GM12878 (cell line): Measurements from ENCODE around the gene OSM. TPM values are rescaled to one million over a fixed set of nuclear protein-coding genes. Genes with fewer than 3 reads are reported as not detected.

Source experiments
- ATAC-seq: fragments of 200-7000 bp; cut with Tn5 transposase; 3 replicates; pipeline ENCODE4 v1.9.1; 2020; ENCODE audit warnings: mild to moderate bottlenecking, moderate library complexity
- BruUV-seq: library from RNA; stranded (reverse); fragments of 400-500 nt; replicated peaks from 2 replicates; lab custom pipeline; 2021; lab: Mats Ljungman, UMichigan
- CTCF ChIA-PET: fragments of 300-600 bp; sonication (Branson Sonifier 250); formaldehyde crosslinking; extraction: SDS; loops from one replicate; lab custom pipeline; 2021; ENCODE audit warnings: inconsistent platforms; lab: Yijun Ruan, JAX
- POLR2A ChIA-PET: fragments of 350-600 bp; formaldehyde crosslinking; extraction: SDS; loops from one replicate; lab custom pipeline; 2021; ENCODE audit warnings: inconsistent platforms; lab: Charles Lee
- RAD21 ChIA-PET: fragments of 300-600 bp; sonication (Branson Sonifier 250); formaldehyde crosslinking; loops from one replicate; lab custom pipeline; 2023; ENCODE audit warnings: antibody characterized with exemption; ENCODE audit not compliant: unreplicated experiment; lab: Charles Lee
- SMC1A ChIA-PET: fragments of 300-600 bp; sonication (Branson Sonifier 250); formaldehyde crosslinking; loops from one replicate; lab custom pipeline; 2023; ENCODE audit not compliant: unreplicated experiment, uncharacterized antibody; lab: Charles Lee
- DNase-seq: peaks from one replicate; pipeline ENCODE4 v3.0.0-alpha.2; 2011; ENCODE audit warnings: low read depth, low spot score
- FAIRE-seq: peaks from 3 replicates; lab custom pipeline; 2011; peaks lifted over from hg19 to GRCh38; lab: Jason Lieb, UNC
- H2AFZ ChIP-seq: 2 replicates; pipeline ENCODE4 v1.6.0; 2011; ENCODE audit warnings: low read depth, low read length, control low read depth; ENCODE audit not compliant: control insufficient read depth
- H3K27ac ChIP-seq: 2 replicates; pipeline ENCODE4 v1.5.1; 2011; ENCODE audit warnings: control low read depth; ENCODE audit not compliant: control insufficient read depth, insufficient read depth
- H3K27me3 ChIP-seq, 2 experiments: replicated peaks in 1 of 2; 2 replicates each; pipeline versions ENCODE4 v1.6.0 to v1.6.1; 2011; ENCODE audit warnings: low read length in 1 of 2; ENCODE audit not compliant: control insufficient read depth in 2 of 2, insufficient read depth in 2 of 2
- H3K36me3 ChIP-seq, 2 experiments: 2 replicates each; pipeline ENCODE4 v1.5.1; 2011; ENCODE audit warnings: low read length in 1 of 2; ENCODE audit not compliant: control insufficient read depth in 2 of 2, insufficient read depth in 2 of 2
- H3K4me1 ChIP-seq: 2 replicates; pipeline ENCODE4 v1.6.1; 2011; ENCODE audit warnings: mild to moderate bottlenecking, low read length, moderate library complexity, mixed read lengths; ENCODE audit not compliant: control insufficient read depth, insufficient read depth
- H3K4me2 ChIP-seq: 2 replicates; pipeline ENCODE4 v1.6.0; 2011; ENCODE audit warnings: control low read depth; ENCODE audit not compliant: control insufficient read depth, insufficient read depth
- H3K4me3 ChIP-seq: fragments of 200-600 bp; sonication (generic); 2 replicates; pipeline ENCODE4 v1.5.1; 2016
- H3K79me2 ChIP-seq: 2 replicates; pipeline ENCODE4 v1.6.0; 2011; ENCODE audit warnings: low read length; ENCODE audit not compliant: control insufficient read depth, insufficient read depth
- H3K9ac ChIP-seq: 2 replicates; pipeline ENCODE4 v1.8.0; 2011; ENCODE audit warnings: low read length, control low read depth, mixed read lengths; ENCODE audit not compliant: control insufficient read depth, insufficient read depth
- H3K9me3 ChIP-seq: replicated peaks from 3 replicates; pipeline ENCODE4 v1.5.1; 2011; ENCODE audit warnings: mild to moderate bottlenecking, low read length; ENCODE audit not compliant: control insufficient read depth, insufficient read depth
- H4K20me1 ChIP-seq: 2 replicates; pipeline ENCODE4 v1.6.0; 2011; ENCODE audit not compliant: control insufficient read depth, insufficient read depth
- GATAD2B ChIP-seq: fragments of 450-650 bp; conservative IDR thresholded peaks from 2 replicates; pipeline ENCODE4 v1.6.1; 2017; ENCODE audit warnings: low read depth, mild to moderate bottlenecking, moderate library complexity
- HSF1 ChIP-seq: fragments of 150-350 bp; IDR thresholded peaks from 2 replicates; pipeline ENCODE4 v1.6.1; 2014; ENCODE audit warnings: mild to moderate bottlenecking, low read depth, low read length
- IRF3 ChIP-seq: fragments of 450-650 bp; IDR thresholded peaks from 2 replicates; pipeline ENCODE4 v1.6.1; 2014; ENCODE audit warnings: mild to moderate bottlenecking
- IRF4 ChIP-seq: IDR thresholded peaks from 2 replicates; pipeline ENCODE4 v1.6.1; 2011; ENCODE audit warnings: low read depth, low read length
- JUND ChIP-seq: IDR thresholded peaks from 2 replicates; pipeline ENCODE4 v1.6.1; 2012; ENCODE audit warnings: low read depth, mild to moderate bottlenecking, low read length, improper control_type of control experiment, moderate library complexity
- NR2C1 ChIP-seq: fragments of 450-650 bp; IDR thresholded peaks from 2 replicates; pipeline ENCODE4 v1.6.1; 2017; ENCODE audit warnings: antibody characterized with exemption, mild to moderate bottlenecking, moderate library complexity
- NR2F1 ChIP-seq: fragments of 450-650 bp; conservative IDR thresholded peaks from 2 replicates; pipeline ENCODE4 v1.6.1; 2017; ENCODE audit warnings: mild to moderate bottlenecking
- PAX8 ChIP-seq: fragments of 450-650 bp; IDR thresholded peaks from 2 replicates; pipeline ENCODE4 v1.6.1; 2017; ENCODE audit warnings: mild to moderate bottlenecking, moderate library complexity
- RBBP5 ChIP-seq: fragments of 200-600 bp; sonication (generic); conservative IDR thresholded peaks from 2 replicates; pipeline ENCODE4 v1.6.1; 2016
- SMAD1 ChIP-seq: fragments of 450-650 bp; IDR thresholded peaks from 2 replicates; pipeline ENCODE4 v1.6.1; 2018; ENCODE audit warnings: mild to moderate bottlenecking, low read depth; ENCODE audit not compliant: partially characterized antibody
- TAF1 ChIP-seq: IDR thresholded peaks from 2 replicates; pipeline ENCODE4 v1.6.1; 2011; ENCODE audit warnings: mild to moderate bottlenecking, low read depth, low read length, borderline replicate concordance
- YBX1 ChIP-seq: fragments of 450-650 bp; IDR thresholded peaks from 2 replicates; pipeline ENCODE4 v1.6.1; 2016; ENCODE audit warnings: antibody characterized with exemption
- WGBS: methylation state at CpG from one replicate; pipeline ENCODE4 v1.1.6; 2016; ENCODE audit warnings: low lambda C conversion rate; ENCODE audit not compliant: insufficient replicate concordance, insufficient coverage; ENCODE audit errors: missing lambda C conversion rate; 5-methylcytosine and 5-hydroxymethylcytosine counted together
- in situ Hi-C: fragments of 300-500 bp; cut with MboI; formaldehyde crosslinking; loops from 9 replicates; pipeline ENCODE4 v1.14.3; 2018; ENCODE audit warnings: mixed read lengths
- intact Hi-C: fragments of 100-400 bp; cut with micrococcal nuclease; formaldehyde crosslinking; loops from one replicate; pipeline ENCODE4 v1.14.2; 2022; ENCODE audit not compliant: unreplicated experiment
- polyA plus RNA-seq, 11 experiments: library from polyadenylated mRNA; depleted of rRNA in 4 of 11; unstranded in 6 of 11; stranded (reverse) in 5 of 11; fragments of >200 nt; fragmentation: Nextera tagmentation in 4 of 11; fragmentation: Illumina TruSeq in 1 of 11; extraction: Ambion mirVana in 4 of 11; extraction: Trizol in 1 of 11; gene quantifications; 1 replicate in 1 of 11; 2 replicates in 10 of 11; pipeline versions ENCODE4 v1.2.1 to v1.2.3, GENCODE V29; 2011 to 2016; ENCODE audit warnings: inconsistent platforms in 2 of 11, missing spikeins in 2 of 11, low read depth in 1 of 11
- total RNA-seq, 4 experiments: library from RNA; depleted of rRNA in 3 of 4; stranded (reverse); fragments of >200 nt in 3 of 4; fragmentation: Illumina TruSeq in 1 of 4; extraction: Trizol in 1 of 4; gene quantifications; 2 replicates each; pipeline versions ENCODE4 v1.2.1 to v1.2.3, GENCODE V29; 2013 to 2021

Gene OSM
- total and polyA plus RNA-seq, 10 of the 15 experiments (the other 5 are each of a cell fraction or from before 2014, with no cell fraction given): 0.06 to 1.4 (median 0.59) TPM

DNA sequence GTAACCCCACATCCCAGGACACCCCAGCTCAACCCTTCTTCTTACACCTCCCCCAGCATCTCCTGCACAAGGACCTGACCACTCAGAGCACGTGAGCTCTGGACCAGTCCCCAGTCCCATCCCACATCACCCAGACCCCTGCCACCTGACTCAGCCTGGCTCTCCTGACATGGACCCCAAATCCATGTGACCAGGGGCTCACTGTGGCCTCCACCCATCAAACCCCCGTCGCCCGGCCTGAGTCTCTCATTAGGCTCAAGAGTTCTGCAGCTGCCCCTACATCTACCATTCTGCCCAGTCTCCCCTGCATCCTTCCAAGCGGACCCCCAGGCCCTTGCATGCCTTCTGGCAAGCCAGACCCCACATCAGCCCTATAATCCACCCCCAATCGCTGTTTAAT lies 18.2 kb downstream of the OSM start:
- FAIRE-seq: no peak
- H3K27me3 ChIP-seq: peaks cover 3 to 4% of the 10 kb centered on the region in 2 experiments; a peak in 2 of 4 replicates
- in situ Hi-C loops: no loop called here
- ATAC-seq: no peak
- SMC1A ChIA-PET: no interaction called here
- no peaks in the 10 kb centered on the region for H3K9me3 ChIP-seq
- POLR2A ChIA-PET: no interaction called here
- no peak overlapping the region for H3K4me3 ChIP-seq
- H2AFZ ChIP-seq: no peak overlapping the region
- no peak for TF ChIP-seq TAF1
- RAD21 ChIA-PET: interaction anchor here (0.8 kb wide), 1 partner anchor 149 kb away, joined by 3 read pairs; no protein-coding TSS in a partner anchor
- no peak for DNase-seq
- H3K79me2 ChIP-seq: no peaks in the 10 kb centered on the region
- WGBS: 24% methylated on average over 6 of the region's 6 CpGs
- intact Hi-C loops: no loop called here
- H4K20me1 ChIP-seq: no peaks in the 10 kb centered on the region
- H3K27ac ChIP-seq: no peak overlapping the region
- no peak overlapping the region for H3K9ac ChIP-seq
- peaks cover 10% of the 10 kb centered on the region for H3K4me1 ChIP-seq
- CTCF ChIA-PET: no interaction called here
- H3K4me2 ChIP-seq: no peak overlapping the region
- no TSS peak for BruUV-seq
- H3K36me3 ChIP-seq: no peaks in the 10 kb centered on the region

DNA sequence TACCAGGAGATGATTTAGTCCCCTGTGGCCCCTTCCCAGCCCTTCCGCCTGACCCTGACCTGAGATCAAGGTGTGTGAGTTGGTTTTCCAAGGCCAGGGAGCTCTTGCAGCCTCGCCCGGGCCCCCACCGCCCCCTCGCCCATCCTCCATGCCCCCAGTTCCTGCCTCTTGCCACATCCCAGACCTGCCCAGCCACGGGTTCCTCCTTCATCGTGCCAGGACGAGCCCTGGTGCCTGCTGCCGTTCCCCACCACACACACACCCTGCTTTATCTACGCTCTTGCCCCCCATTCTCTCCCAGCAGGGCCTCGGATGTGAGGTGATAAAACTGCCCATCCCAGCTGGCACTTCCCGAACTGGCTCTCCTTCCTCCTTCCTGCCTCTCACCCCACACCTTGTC lies 18.7 kb downstream of the OSM start:
- in situ Hi-C loops (no loop called here), intact Hi-C loops (no loop called here)
- Histone ChIP-seq H3K27ac (no peak overlapping the region), H3K79me2 (no peaks in the 10 kb centered on the region), H3K9me3 (no peaks in the 10 kb centered on the region), H2AFZ (no peak overlapping the region), H3K4me1 (peaks cover 4% of the 10 kb centered on the region), H3K4me3 (no peak overlapping the region), H4K20me1 (no peaks in the 10 kb centered on the region), H3K27me3 (peaks cover 3 to 4% of the 10 kb centered on the region in 2 experiments; a peak in 2 of 4 replicates), H3K4me2 (no peak overlapping the region), H3K36me3 (no peaks in the 10 kb centered on the region), H3K9ac (no peak overlapping the region)
- POLR2A ChIA-PET: no interaction called here
- TF ChIP-seq HSF1: no peak
- no peak for TF ChIP-seq NR2F1
- no peak for TF ChIP-seq IRF3
- TF ChIP-seq YBX1: no peak
- no peak for TF ChIP-seq IRF4
- TF ChIP-seq JUND: no peak
- TF ChIP-seq RBBP5: no peak
- TF ChIP-seq SMAD1: no peak
- no peak for TF ChIP-seq NR2C1
- TF ChIP-seq GATAD2B: no peak
- no peak for TF ChIP-seq PAX8
- BruUV-seq: no TSS peak
- WGBS: 16% methylated on average over 6 of the region's 12 CpGs
- FAIRE-seq: no peak
- RAD21 ChIA-PET: interaction anchor here (0.8 kb wide), 1 partner anchor 149 kb away, joined by 3 read pairs; no protein-coding TSS in a partner anchor
- ATAC-seq: no peak
- CTCF ChIA-PET: no interaction called here
- DNase-seq: no peak
- SMC1A ChIA-PET: no interaction called here
